GM12878 (cell line): ENCODE results near the gene NCBP3. TPM values are rescaled to one million over a fixed set of nuclear protein-coding genes. Genes with fewer than 3 reads are reported as not detected.

Experiments
- ATAC-seq: fragments of 200-7000 bp; cut with Tn5 transposase; 3 replicates; pipeline ENCODE4 v1.9.1; 2020; ENCODE audit warnings: mild to moderate bottlenecking, moderate library complexity
- BruUV-seq: library from RNA; stranded (reverse); fragments of 400-500 nt; replicated peaks from 2 replicates; lab custom pipeline; 2021; lab: Mats Ljungman, UMichigan
- CTCF ChIA-PET: fragments of 300-600 bp; sonication (Branson Sonifier 250); formaldehyde crosslinking; extraction: SDS; loops from one replicate; lab custom pipeline; 2021; ENCODE audit warnings: inconsistent platforms; lab: Yijun Ruan, JAX
- POLR2A ChIA-PET: fragments of 350-600 bp; formaldehyde crosslinking; extraction: SDS; loops from one replicate; lab custom pipeline; 2021; ENCODE audit warnings: inconsistent platforms; lab: Charles Lee
- RAD21 ChIA-PET: fragments of 300-600 bp; sonication (Branson Sonifier 250); formaldehyde crosslinking; loops from one replicate; lab custom pipeline; 2023; ENCODE audit warnings: antibody characterized with exemption; ENCODE audit not compliant: unreplicated experiment; lab: Charles Lee
- SMC1A ChIA-PET: fragments of 300-600 bp; sonication (Branson Sonifier 250); formaldehyde crosslinking; loops from one replicate; lab custom pipeline; 2023; ENCODE audit not compliant: unreplicated experiment, uncharacterized antibody; lab: Charles Lee
- DNase-seq: peaks from one replicate; pipeline ENCODE4 v3.0.0-alpha.2; 2011; ENCODE audit warnings: low read depth, low spot score
- FAIRE-seq: peaks from 3 replicates; lab custom pipeline; 2011; peaks lifted over from hg19 to GRCh38; lab: Jason Lieb, UNC
- H2AFZ ChIP-seq: 2 replicates; pipeline ENCODE4 v1.6.0; 2011; ENCODE audit warnings: low read depth, low read length, control low read depth; ENCODE audit not compliant: control insufficient read depth
- H3K27ac ChIP-seq: 2 replicates; pipeline ENCODE4 v1.5.1; 2011; ENCODE audit warnings: control low read depth; ENCODE audit not compliant: control insufficient read depth, insufficient read depth
- H3K27me3 ChIP-seq, 2 experiments: replicated peaks in 1 of 2; 2 replicates each; pipeline versions ENCODE4 v1.6.0 to v1.6.1; 2011; ENCODE audit warnings: low read length in 1 of 2; ENCODE audit not compliant: control insufficient read depth in 2 of 2, insufficient read depth in 2 of 2
- H3K36me3 ChIP-seq, 2 experiments: 2 replicates each; pipeline ENCODE4 v1.5.1; 2011; ENCODE audit warnings: low read length in 1 of 2; ENCODE audit not compliant: control insufficient read depth in 2 of 2, insufficient read depth in 2 of 2
- H3K4me1 ChIP-seq: 2 replicates; pipeline ENCODE4 v1.6.1; 2011; ENCODE audit warnings: mild to moderate bottlenecking, low read length, moderate library complexity, mixed read lengths; ENCODE audit not compliant: control insufficient read depth, insufficient read depth
- H3K4me2 ChIP-seq: 2 replicates; pipeline ENCODE4 v1.6.0; 2011; ENCODE audit warnings: control low read depth; ENCODE audit not compliant: control insufficient read depth, insufficient read depth
- H3K4me3 ChIP-seq: fragments of 200-600 bp; sonication (generic); 2 replicates; pipeline ENCODE4 v1.5.1; 2016
- H3K79me2 ChIP-seq: 2 replicates; pipeline ENCODE4 v1.6.0; 2011; ENCODE audit warnings: low read length; ENCODE audit not compliant: control insufficient read depth, insufficient read depth
- H3K9ac ChIP-seq: 2 replicates; pipeline ENCODE4 v1.8.0; 2011; ENCODE audit warnings: low read length, control low read depth, mixed read lengths; ENCODE audit not compliant: control insufficient read depth, insufficient read depth
- H3K9me3 ChIP-seq: replicated peaks from 3 replicates; pipeline ENCODE4 v1.5.1; 2011; ENCODE audit warnings: mild to moderate bottlenecking, low read length; ENCODE audit not compliant: control insufficient read depth, insufficient read depth
- H4K20me1 ChIP-seq: 2 replicates; pipeline ENCODE4 v1.6.0; 2011; ENCODE audit not compliant: control insufficient read depth, insufficient read depth
- DPF2 ChIP-seq: fragments of 450-650 bp; IDR thresholded peaks from 2 replicates; pipeline ENCODE4 v1.6.1; 2017; ENCODE audit warnings: mild to moderate bottlenecking
- FOXM1 ChIP-seq: IDR thresholded peaks from 2 replicates; pipeline ENCODE4 v1.6.1; 2012; ENCODE audit warnings: low read depth, mild to moderate bottlenecking, inconsistent platforms, low read length, moderate library complexity
- GABPA ChIP-seq: IDR thresholded peaks from 2 replicates; pipeline ENCODE4 v1.6.1; 2014; ENCODE audit warnings: antibody characterized with exemption, low read depth, mild to moderate bottlenecking, inconsistent platforms
- MAX ChIP-seq: IDR thresholded peaks from 2 replicates; pipeline ENCODE4 v1.6.1; 2012; ENCODE audit warnings: low read depth, low read length, improper control_type of control experiment
- NR2C1 ChIP-seq: fragments of 450-650 bp; IDR thresholded peaks from 2 replicates; pipeline ENCODE4 v1.6.1; 2017; ENCODE audit warnings: antibody characterized with exemption, mild to moderate bottlenecking, moderate library complexity
- PML ChIP-seq: IDR thresholded peaks from 2 replicates; pipeline ENCODE4 v1.6.1; 2012; ENCODE audit warnings: low read length, inconsistent platforms
- POLR2A ChIP-seq: IDR thresholded peaks from 2 replicates; pipeline ENCODE4 v1.6.1; 2011; ENCODE audit warnings: low read depth, mild to moderate bottlenecking, low read length
- SMAD1 ChIP-seq: fragments of 450-650 bp; IDR thresholded peaks from 2 replicates; pipeline ENCODE4 v1.6.1; 2018; ENCODE audit warnings: mild to moderate bottlenecking, low read depth; ENCODE audit not compliant: partially characterized antibody
- SMC3 ChIP-seq: IDR thresholded peaks from 2 replicates; pipeline ENCODE4 v1.6.1; 2011; ENCODE audit warnings: low read length, improper control_type of control experiment, borderline replicate concordance
- TCF3 ChIP-seq: IDR thresholded peaks from 2 replicates; pipeline ENCODE4 v1.6.1; 2012; ENCODE audit warnings: low read depth, mild to moderate bottlenecking, low read length, borderline replicate concordance; ENCODE audit not compliant: insufficient read depth
- WRNIP1 ChIP-seq: IDR thresholded peaks from 2 replicates; pipeline ENCODE4 v1.6.1; 2011; ENCODE audit warnings: low read depth, low read length, improper control_type of control experiment, borderline replicate concordance
- YY1 ChIP-seq: IDR thresholded peaks from 2 replicates; pipeline ENCODE4 v1.6.1; 2011; ENCODE audit warnings: low read depth, mild to moderate bottlenecking, low read length
- ZNF274 ChIP-seq: IDR thresholded peaks from one replicate; pipeline ENCODE4 v1.8.0; 2011; ENCODE audit not compliant: insufficient read length, insufficient read depth
- WGBS: methylation state at CpG from one replicate; pipeline ENCODE4 v1.1.6; 2016; ENCODE audit warnings: low lambda C conversion rate; ENCODE audit not compliant: insufficient replicate concordance, insufficient coverage; ENCODE audit errors: missing lambda C conversion rate; 5-methylcytosine and 5-hydroxymethylcytosine counted together
- in situ Hi-C: fragments of 300-500 bp; cut with MboI; formaldehyde crosslinking; loops from 9 replicates; pipeline ENCODE4 v1.14.3; 2018; ENCODE audit warnings: mixed read lengths
- intact Hi-C: fragments of 100-400 bp; cut with micrococcal nuclease; formaldehyde crosslinking; loops from one replicate; pipeline ENCODE4 v1.14.2; 2022; ENCODE audit not compliant: unreplicated experiment
- polyA plus RNA-seq, 11 experiments: library from polyadenylated mRNA; depleted of rRNA in 4 of 11; unstranded in 6 of 11; stranded (reverse) in 5 of 11; fragments of >200 nt; fragmentation: Nextera tagmentation in 4 of 11; fragmentation: Illumina TruSeq in 1 of 11; extraction: Ambion mirVana in 4 of 11; extraction: Trizol in 1 of 11; gene quantifications; 1 replicate in 1 of 11; 2 replicates in 10 of 11; pipeline versions ENCODE4 v1.2.1 to v1.2.3, GENCODE V29; 2011 to 2016; ENCODE audit warnings: inconsistent platforms in 2 of 11, missing spikeins in 2 of 11, low read depth in 1 of 11
- total RNA-seq, 4 experiments: library from RNA; depleted of rRNA in 3 of 4; stranded (reverse); fragments of >200 nt in 3 of 4; fragmentation: Illumina TruSeq in 1 of 4; extraction: Trizol in 1 of 4; gene quantifications; 2 replicates each; pipeline versions ENCODE4 v1.2.1 to v1.2.3, GENCODE V29; 2013 to 2021
- TF ChIP-seq, protein P1 (sequence below): IDR thresholded peaks from 2 replicates; pipeline ENCODE4 v1.6.1; 2012; ENCODE audit warnings: low read depth, low read length, improper control_type of control experiment
- TF ChIP-seq, protein P2 (sequence below): fragments of 450-650 bp; IDR thresholded peaks from 2 replicates; pipeline ENCODE4 v1.6.1; 2017; ENCODE audit warnings: mild to moderate bottlenecking

Gene NCBP3
- total and polyA plus RNA-seq, 10 of the 15 experiments (the other 5 are each of a cell fraction or from before 2014, with no cell fraction given): 5.2 to 32.0 (median 23.2) TPM

- intact Hi-C loops: no loop called here
- RAD21 ChIA-PET: interaction anchor here (2.2 kb wide), 1 partner anchor 80 kb away, joined by 15 read pairs; no protein-coding TSS in a partner anchor
- no peak overlapping the region for H3K4me2 ChIP-seq
- H3K36me3 ChIP-seq: peaks cover 11 to 37% of the 10 kb centered on the region in 2 experiments
- no peak overlapping the region for H3K4me3 ChIP-seq
- WGBS: 96% methylated on average over 12 of the region's 12 CpGs
- no peak overlapping the region for H3K9ac ChIP-seq
- H4K20me1 ChIP-seq: no peaks in the 10 kb centered on the region
- H2AFZ ChIP-seq: no peak overlapping the region
- H3K79me2 ChIP-seq: no peaks in the 10 kb centered on the region
- TF ChIP-seq SMAD1: no peak
- no peak for TF ChIP-seq ZNF274
- no peak for TF ChIP-seq MAX
- TF ChIP-seq WRNIP1: no peak
- no peak for TF ChIP-seq POLR2A
- no peak for TF ChIP-seq GABPA
- TF ChIP-seq, protein P1, sequence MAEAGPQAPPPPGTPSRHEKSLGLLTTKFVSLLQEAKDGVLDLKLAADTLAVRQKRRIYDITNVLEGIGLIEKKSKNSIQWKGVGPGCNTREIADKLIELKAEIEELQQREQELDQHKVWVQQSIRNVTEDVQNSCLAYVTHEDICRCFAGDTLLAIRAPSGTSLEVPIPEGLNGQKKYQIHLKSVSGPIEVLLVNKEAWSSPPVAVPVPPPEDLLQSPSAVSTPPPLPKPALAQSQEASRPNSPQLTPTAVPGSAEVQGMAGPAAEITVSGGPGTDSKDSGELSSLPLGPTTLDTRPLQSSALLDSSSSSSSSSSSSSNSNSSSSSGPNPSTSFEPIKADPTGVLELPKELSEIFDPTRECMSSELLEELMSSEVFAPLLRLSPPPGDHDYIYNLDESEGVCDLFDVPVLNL: no peak
- TF ChIP-seq TCF3: no peak
- no peak for TF ChIP-seq NR2C1
- no peak for TF ChIP-seq PML
- TF ChIP-seq DPF2: no peak
- no peak for TF ChIP-seq FOXM1
- TF ChIP-seq YY1: no peak
- no peak for TF ChIP-seq SMC3
- TF ChIP-seq, protein P2, sequence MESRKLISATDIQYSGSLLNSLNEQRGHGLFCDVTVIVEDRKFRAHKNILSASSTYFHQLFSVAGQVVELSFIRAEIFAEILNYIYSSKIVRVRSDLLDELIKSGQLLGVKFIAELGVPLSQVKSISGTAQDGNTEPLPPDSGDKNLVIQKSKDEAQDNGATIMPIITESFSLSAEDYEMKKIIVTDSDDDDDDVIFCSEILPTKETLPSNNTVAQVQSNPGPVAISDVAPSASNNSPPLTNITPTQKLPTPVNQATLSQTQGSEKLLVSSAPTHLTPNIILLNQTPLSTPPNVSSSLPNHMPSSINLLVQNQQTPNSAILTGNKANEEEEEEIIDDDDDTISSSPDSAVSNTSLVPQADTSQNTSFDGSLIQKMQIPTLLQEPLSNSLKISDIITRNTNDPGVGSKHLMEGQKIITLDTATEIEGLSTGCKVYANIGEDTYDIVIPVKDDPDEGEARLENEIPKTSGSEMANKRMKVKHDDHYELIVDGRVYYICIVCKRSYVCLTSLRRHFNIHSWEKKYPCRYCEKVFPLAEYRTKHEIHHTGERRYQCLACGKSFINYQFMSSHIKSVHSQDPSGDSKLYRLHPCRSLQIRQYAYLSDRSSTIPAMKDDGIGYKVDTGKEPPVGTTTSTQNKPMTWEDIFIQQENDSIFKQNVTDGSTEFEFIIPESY: no peak
- TF ChIP-seq, all 136 proteins: peak for 0
- DNase-seq: no peak
- SMC1A ChIA-PET: interaction anchor here (1.2 to 2.3 kb wide), 4 partner anchors 10 to 80 kb away, joined by 3 to 17 read pairs (median 6); no protein-coding TSS in a partner anchor
- no peaks in the 10 kb centered on the region for H3K27me3 ChIP-seq
- POLR2A ChIA-PET: no interaction called here
- ATAC-seq: no peak
- no peak for FAIRE-seq
- CTCF ChIA-PET: interaction anchor here (0.7 to 5.0 kb wide), 6 partner anchors 9 to 83 kb away, joined by 3 to 33 read pairs (median 6); no protein-coding TSS in a partner anchor
- H3K27ac ChIP-seq: no peak overlapping the region
- in situ Hi-C loops: no loop called here
- no TSS peak for BruUV-seq
- peaks cover 6% of the 10 kb centered on the region; the same call in 1 of the 2 replicates for H3K4me1 ChIP-seq
- no peaks in the 10 kb centered on the region for H3K9me3 ChIP-seq
Measured at GRCh38 chr17:3817851-3818605, 28.0 kb downstream of the NCBP3 start.
